ENCODE measurements around the gene FAM168B.
"Not testable (repeated sequence)": the region's sequence is repeated elsewhere in the genome, so short reads cannot be mapped to it uniquely, and the experiment has no call there.

FAM168B gene

GRCh38 chr2:131094463-131095281, 1.4 kb upstream of the FAM168B start:
- DNase-seq = no peak

GRCh38 chr2:131093696-131094462, 619 bp upstream of the FAM168B start:
- peak; percentile 48 for DNase-seq

- DNase-seq = peak; percentile 55
Measured at GRCh38 chr2:131092458-131093005, 728 bp downstream of the FAM168B start.

GRCh38 chr2:131085646-131086045, 7.6 kb downstream of the FAM168B start:
- DNase-seq = no peak

- no peak for DNase-seq
Measured at GRCh38 chr2:131081190-131081589, 12.1 kb downstream of the FAM168B start.

- not testable (repeated sequence) for DNase-seq
Measured at GRCh38 chr2:131079931-131080330, 13.3 kb downstream of the FAM168B start.

GRCh38 chr2:131077966-131078365, 15.3 kb downstream of the FAM168B start:
- no peak for DNase-seq

- no peak for DNase-seq
Measured at GRCh38 chr2:131077182-131077846, 15.9 kb downstream of the FAM168B start.

- no peak for DNase-seq
Measured at GRCh38 chr2:131076707-131077106, 16.6 kb downstream of the FAM168B start.

- not testable (repeated sequence) for DNase-seq
Measured at GRCh38 chr2:131075578-131075977, 17.7 kb downstream of the FAM168B start.

- DNase-seq = not testable (repeated sequence)
Measured at GRCh38 chr2:131068172-131068571, 25.1 kb downstream of the FAM168B start.

GRCh38 chr2:131067465-131068125, 25.7 kb downstream of the FAM168B start:
- DNase-seq = no peak

GRCh38 chr2:131064589-131065512, 28.4 kb downstream of the FAM168B start:
- no peak for DNase-seq

- DNase-seq = no peak
Measured at GRCh38 chr2:131063501-131064283, 29.6 kb downstream of the FAM168B start.

GRCh38 chr2:131058920-131059319, 34.3 kb downstream of the FAM168B start:
- no peak for DNase-seq

- DNase-seq = no peak
Measured at GRCh38 chr2:131058214-131058843, 34.9 kb downstream of the FAM168B start.

GRCh38 chr2:131056932-131057287, 36.4 kb downstream of the FAM168B start:
- no peak for DNase-seq

GRCh38 chr2:131056204-131056931, 36.9 kb downstream of the FAM168B start:
- no peak for DNase-seq
